GM23338 (cell line): ENCODE data around the gene HMGCS2.

Source experiments
- CREB1 ChIP-seq: fragments of 250-450 bp; sonication (Bioruptor Pico); IDR thresholded peaks from 2 replicates; pipeline ENCODE4 v1.5.0; 2020; ENCODE audit warnings: low read depth, mild to moderate bottlenecking, moderate library complexity
- CTCF ChIP-seq, 2 experiments: fragments of 200-600 bp in 1 of 2; sonication (generic) in 1 of 2; conservative IDR thresholded peaks; 2 replicates each; pipeline versions ENCODE4 v1.5.1 to v1.6.1; 2016 to 2017; ENCODE audit warnings: antibody characterized with exemption in 2 of 2, low read depth in 2 of 2, mild to moderate bottlenecking in 2 of 2, moderate library complexity in 1 of 2
- ETS1 ChIP-seq: IDR thresholded peaks from 2 replicates; pipeline ENCODE4 v1.6.1; 2016; ENCODE audit warnings: antibody characterized with exemption
- EZH2 ChIP-seq: fragments of 200-600 bp; sonication (generic); IDR thresholded peaks from one replicate; pipeline ENCODE4 v1.8.0; 2017; ENCODE audit warnings: antibody characterized with exemption, mild to moderate bottlenecking, low read depth; ENCODE audit not compliant: unreplicated experiment
- EZH2phosphoT487 ChIP-seq: fragments of 200-600 bp; sonication (generic); IDR thresholded peaks from one replicate; pipeline ENCODE4 v1.8.1; 2018; ENCODE audit warnings: antibody characterized with exemption; ENCODE audit not compliant: unreplicated experiment
- JUNB ChIP-seq: IDR thresholded peaks from one replicate; pipeline ENCODE4 v1.6.1; 2016; ENCODE audit warnings: antibody characterized with exemption; ENCODE audit not compliant: unreplicated experiment
- NANOG ChIP-seq: IDR thresholded peaks from 2 replicates; pipeline ENCODE4 v1.6.1; 2016; ENCODE audit warnings: antibody characterized with exemption, borderline replicate concordance
- POLR2AphosphoS5 ChIP-seq: IDR thresholded peaks from 2 replicates; pipeline ENCODE4 v1.6.1; 2016; ENCODE audit warnings: antibody characterized with exemption, low read depth
- REST ChIP-seq: IDR thresholded peaks from one replicate; pipeline ENCODE4 v1.6.1; 2018; ENCODE audit warnings: antibody characterized with exemption; ENCODE audit not compliant: unreplicated experiment
- STAT1 ChIP-seq: IDR thresholded peaks from one replicate; pipeline ENCODE4 v1.6.1; 2016; ENCODE audit warnings: antibody characterized with exemption; ENCODE audit not compliant: unreplicated experiment
- ZNF114 ChIP-seq: fragments of 250-450 bp; sonication (Bioruptor Pico); IDR thresholded peaks from 2 replicates; pipeline ENCODE4 v1.5.0; 2020; ENCODE audit warnings: mild to moderate bottlenecking, moderate library complexity
- ZNF331 ChIP-seq: fragments of 250-450 bp; sonication (Bioruptor Pico); IDR thresholded peaks from 2 replicates; pipeline ENCODE4 v1.5.0; 2020; ENCODE audit warnings: low read depth, mild to moderate bottlenecking, moderate library complexity
- ZNF462 ChIP-seq: fragments of 250-450 bp; sonication (Bioruptor Pico); IDR thresholded peaks from 2 replicates; pipeline ENCODE4 v1.5.0; 2020; ENCODE audit warnings: mild to moderate bottlenecking, moderate library complexity

- no peak for TF ChIP-seq JUNB
- no peak for TF ChIP-seq POLR2AphosphoS5
- TF ChIP-seq CTCF (conservative IDR thresholded peaks at IDR 0.05; ENCODE audit: low read depth in 2 of 2): no peak
- no peak for TF ChIP-seq REST
- TF ChIP-seq EZH2: no peak
- no peak for TF ChIP-seq ZNF331 (CRISPR knock-in tag)
- TF ChIP-seq ZNF114: no peak
- no peak for TF ChIP-seq CREB1
- no peak for TF ChIP-seq EZH2phosphoT487
- no peak for TF ChIP-seq NANOG
- TF ChIP-seq ETS1: no peak
- TF ChIP-seq STAT1: no peak
- TF ChIP-seq ZNF462 (CRISPR knock-in tag): no peak
These were observed 21.3 kb downstream of the HMGCS2 start for GRCh38 chr1:119747451-119747850.
